Non-pigmented ciliary epithelial cell (primary cell): ENCODE data around the gene BTG4.
A peak's percentile ranks its signal among the peaks of the same experiment; 100 is the strongest.

ENCODE experiments used
- DNase-seq: peaks from one replicate; pipeline ENCODE4 v3.0.0-alpha.2; 2010; ENCODE audit warnings: low read depth

Gene BTG4

DNA sequence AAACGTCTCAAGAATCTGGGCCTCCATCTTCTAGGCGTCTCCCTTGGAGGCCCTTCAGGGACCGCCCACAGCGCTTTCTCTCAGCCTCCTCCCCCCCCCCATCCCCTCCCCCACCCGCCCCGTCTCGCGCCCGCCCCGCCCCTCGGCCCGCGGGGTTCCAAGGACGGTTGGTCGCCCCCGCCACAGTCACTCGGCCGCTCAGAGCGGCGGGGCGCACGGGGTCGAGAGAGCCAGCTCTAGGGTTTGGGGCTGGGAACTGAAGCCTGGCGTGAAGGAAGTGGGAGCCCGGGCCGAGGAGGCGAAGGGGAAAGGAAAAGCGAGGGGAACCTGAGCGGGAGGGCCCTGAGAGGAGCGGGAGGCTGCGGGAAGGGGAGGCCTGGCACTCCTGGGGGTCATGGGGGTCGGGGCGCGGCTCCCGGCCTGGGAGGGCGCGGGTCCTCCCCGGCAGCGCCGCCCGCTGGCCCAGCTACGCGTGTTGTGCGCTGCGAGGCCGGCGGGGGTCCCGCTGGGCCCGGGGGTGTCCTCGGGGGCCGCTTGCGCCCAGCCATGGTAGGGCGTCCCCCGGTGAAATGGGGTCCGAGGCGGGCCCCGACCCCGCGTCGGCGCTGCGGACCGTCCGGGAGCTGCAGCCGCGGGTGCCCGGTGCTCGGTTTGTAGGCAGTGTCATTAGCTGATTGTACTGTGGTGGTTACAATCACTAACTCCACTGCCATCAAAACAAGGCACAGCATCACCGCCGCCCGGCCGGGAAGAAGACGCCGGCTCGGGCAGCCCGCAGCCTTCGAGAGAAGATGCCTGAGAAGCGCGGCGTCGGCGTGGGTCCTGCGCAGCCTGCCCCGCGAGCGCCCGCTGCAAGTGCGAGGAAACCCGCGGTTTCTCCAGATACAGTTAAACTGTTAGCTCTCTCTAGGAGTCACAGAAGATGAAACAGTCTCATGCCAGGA, at the start of gene BTG4:
TSS of gene BTG4 (minus strand) at position 91 of the 944 bp plus-strand sequence. CDS start 13,610 bp downstream, outside the sequence.
- no peak for DNase-seq

- DNase-seq: peak; percentile 44
These were observed 49.7 kb upstream of the BTG4 start for GRCh38 chr11:111561791-111562325.

GRCh38 chr11:111561306-111561705, 49.1 kb upstream of the BTG4 start:
- DNase-seq: no peak

GRCh38 chr11:111560800-111561199, 48.6 kb upstream of the BTG4 start:
- DNase-seq: no peak

DNA sequence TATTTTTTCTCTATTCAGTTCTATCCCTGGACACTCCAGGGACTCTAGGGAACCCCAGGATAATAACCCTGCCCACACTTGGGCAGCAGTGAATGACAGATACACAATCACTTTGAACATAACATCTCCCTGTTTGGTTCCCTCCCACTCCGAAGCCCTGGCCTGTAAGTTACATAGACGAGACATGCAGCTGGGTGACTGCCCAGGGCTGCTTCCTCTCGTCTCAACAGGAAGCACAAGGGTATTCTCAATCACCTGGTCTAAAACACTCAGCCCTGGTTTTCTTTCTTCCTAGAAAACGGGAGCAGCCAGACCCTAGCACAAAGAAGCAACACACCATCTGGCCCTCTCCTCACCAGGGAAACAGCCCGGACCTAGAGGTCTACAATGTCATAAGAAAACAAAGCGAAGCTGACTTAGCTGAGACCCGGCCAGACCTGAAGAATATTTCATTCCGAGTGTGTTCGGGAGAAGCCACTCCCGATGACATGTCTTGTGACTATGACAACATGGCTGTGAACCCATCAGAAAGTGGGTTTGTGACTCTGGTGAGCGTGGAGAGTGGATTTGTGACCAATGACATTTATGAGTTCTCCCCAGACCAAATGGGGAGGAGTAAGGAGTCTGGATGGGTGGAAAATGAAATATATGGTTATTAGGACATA, 47.7 kb upstream of the BTG4 start:
- DNase-seq: no peak

DNA sequence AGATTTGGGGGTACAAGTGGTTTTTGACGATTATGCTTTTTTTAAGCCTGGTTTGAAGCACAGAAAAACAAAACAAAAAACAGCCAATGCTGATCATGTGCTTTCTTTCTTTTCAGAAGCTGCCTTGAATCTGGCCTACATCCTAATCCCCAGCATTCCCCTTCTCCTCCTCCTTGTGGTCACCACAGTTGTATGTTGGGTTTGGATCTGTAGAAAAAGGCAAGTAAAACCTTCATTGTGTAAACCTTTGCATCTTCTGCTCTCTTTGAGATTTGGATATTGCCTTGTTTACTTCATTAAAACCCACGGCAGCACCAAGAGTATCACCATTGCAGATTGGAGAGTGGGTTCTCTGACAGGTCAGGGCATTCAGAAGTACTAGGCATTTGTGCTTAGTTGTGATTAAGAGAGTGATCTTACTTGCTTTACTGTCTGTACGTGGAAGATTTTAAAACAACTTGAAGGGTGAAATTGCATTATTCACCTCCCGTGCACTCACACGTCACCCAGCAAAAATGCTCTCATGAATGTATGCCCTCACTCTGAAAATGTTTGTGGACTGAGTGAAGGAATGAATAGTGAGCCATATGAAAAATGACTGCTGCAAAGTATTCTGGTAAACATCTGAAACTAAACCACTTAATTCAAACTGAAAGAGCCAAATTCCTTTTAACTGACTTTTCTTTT, 45.4 kb upstream of the BTG4 start:
- DNase-seq: peak; percentile 98

DNA sequence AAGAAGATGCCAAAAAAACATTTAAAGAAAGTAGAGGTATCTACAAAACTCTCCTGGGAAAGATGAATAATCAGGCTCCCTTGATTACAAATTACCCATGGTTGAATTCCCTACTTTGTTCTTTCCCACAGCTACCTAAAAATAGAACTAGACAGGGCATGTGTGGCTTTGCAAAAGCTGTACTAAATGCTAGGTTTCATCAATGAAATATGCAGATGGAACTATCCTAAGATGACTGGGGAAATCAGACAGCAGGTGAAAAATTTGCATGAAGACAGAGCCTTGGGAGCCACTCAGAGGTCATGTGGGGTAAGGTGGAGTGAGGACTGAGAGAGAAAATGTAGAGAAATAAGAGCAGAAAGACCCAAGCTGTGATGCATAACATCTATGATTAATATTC, 43.1 kb upstream of the BTG4 start:
- peak; percentile 68 for DNase-seq

- no peak for DNase-seq
These were observed 42.3 kb upstream of the BTG4 start for GRCh38 chr11:111554532-111554931.

DNA sequence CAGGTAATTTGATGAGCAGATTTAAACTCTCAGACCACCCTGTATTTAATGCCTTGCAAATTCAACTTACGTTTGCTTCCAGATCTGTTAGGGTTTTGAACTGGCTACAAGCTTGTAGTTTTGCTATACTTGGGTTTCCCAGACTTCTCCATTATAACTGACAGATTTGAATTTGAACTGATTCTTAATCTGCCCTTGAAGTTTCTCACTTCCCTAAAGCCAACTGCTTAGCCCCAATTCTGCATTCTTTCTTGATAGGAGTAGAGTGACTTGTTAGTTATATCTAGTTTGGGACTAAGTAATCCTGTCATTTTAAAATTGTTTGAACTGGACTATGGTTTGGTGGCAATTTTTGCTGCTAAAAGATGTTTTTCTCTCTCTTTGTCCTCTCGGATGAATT, 38.1 kb upstream of the BTG4 start:
- no peak for DNase-seq

- DNase-seq: no peak
These were observed 37.6 kb upstream of the BTG4 start for GRCh38 chr11:111549869-111550203.

- no peak for DNase-seq
These were observed 37.1 kb upstream of the BTG4 start for GRCh38 chr11:111549196-111549868.

DNA sequence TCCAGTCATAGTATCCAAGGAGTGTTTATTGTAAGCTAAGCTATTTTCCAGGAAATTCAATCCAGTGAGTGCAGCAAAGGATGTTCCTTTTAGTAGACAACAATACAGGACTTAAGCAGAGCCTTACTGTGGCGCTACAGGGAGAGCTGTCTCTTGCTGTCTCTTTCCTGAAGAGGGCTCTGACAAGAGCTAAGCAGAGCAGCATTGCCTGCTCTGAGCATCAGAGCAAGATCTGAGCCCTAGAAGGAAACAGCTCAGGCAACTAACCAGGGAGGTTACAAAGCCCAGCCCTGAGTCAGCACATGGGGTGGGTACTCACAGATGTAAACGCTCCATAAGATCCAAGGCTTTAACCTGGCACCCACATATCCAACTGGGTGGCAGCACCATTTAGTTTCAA, 36.3 kb upstream of the BTG4 start:
- no peak for DNase-seq

- DNase-seq: no peak
These were observed 30.6 kb upstream of the BTG4 start for GRCh38 chr11:111542606-111543275.

DNA sequence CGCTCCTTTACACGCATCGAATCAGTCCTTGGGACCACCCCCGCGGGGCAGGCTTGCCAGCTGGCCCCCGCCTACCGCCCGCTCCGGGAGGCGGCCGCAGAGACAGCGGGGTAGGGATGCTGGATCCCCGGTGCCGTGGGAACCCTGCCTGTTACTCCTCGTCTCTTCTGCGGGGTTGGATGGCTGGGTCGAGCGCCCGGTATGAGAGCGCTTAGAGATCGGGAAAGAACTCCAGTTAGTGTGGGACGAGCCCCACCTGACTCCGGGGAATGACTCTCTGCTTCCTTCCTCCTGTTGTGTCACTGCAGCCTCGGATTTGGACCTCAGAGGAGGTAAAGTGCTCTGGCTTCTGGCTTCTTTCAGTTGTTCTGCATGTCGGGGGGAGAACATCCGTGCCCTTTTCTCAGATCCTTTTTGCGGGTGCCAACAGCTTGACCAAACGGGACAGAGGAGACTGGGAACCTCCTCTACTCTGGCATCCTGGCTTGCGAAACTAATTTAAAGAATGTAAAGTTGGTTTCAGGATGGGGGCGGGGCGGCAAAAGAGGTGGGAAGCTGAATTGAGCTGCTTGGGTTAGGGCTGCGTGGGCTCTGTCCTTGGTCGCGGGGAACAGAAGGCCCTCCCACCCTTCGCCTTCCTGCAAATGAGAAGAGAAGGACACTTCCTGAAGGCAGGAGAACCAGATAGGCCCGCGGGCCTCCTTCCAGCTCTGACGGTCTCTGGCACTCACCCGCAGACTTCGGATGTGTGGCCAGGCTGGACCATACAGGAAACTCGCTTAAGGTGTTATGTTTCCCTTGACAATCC, 29.3 kb upstream of the BTG4 start:
- DNase-seq: no peak

DNA sequence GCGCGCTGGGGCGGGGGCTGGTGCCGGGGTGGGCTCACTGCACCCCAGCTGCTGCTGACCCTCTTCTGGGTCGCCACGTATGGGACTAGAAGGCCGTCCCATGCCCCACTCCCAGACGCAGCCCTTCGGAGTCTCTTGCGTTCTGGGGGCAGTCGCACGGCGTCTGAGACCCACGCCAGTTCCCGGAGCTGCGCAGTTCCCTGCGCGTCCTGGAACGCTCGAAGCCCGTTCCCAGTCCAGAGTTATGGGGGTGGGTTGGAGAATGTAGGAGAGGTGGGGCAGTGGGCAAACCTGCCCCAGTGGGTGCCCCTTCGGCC, 28.7 kb upstream of the BTG4 start:
- no peak for DNase-seq

GRCh38 chr11:111540114-111540936, 28.1 kb upstream of the BTG4 start, which contains the start of gene LAYN:
TSS of gene LAYN (plus strand) at chr11:111540720. CDS start at chr11:111540844, 124 bp downstream.
- no peak for DNase-seq

DNA sequence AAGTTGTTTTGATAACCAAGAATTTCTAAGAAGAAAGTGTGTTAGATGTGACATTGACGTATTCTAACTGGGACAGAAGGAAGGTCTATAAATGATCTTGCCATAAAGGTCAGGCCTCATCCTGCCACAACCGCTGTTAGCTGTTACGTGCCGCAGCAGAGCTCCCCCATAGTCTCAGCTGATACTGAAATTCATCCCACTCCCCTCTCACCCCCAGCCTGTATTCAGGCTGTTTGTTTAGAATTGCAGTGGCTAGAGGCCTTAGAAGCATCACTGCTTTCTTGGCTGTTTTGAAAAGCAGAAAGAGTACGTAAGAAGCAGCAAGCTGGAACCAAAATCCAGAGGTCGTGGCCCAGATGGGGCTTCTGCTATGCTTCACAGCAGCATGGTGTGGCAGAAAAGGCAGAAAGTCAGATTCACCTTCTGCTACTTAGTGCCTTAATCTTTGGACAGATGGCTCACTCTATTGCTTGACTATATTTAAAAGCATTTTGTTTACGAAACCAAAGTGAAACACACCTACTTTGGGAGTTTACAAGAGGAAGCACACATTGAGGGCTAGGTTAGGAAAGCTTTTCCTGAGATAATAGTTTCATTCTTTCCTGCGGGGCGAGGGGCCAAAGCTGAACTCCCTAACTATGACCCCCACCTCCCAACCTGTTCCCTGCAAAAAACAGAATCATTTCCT, 27.4 kb upstream of the BTG4 start:
- DNase-seq: no peak

- no peak for DNase-seq
These were observed 26.4 kb upstream of the BTG4 start for GRCh38 chr11:111538407-111539114.
